HFFc6 (cell line): ENCODE data around the gene MYPN. TPM values are rescaled to one million over a fixed set of nuclear protein-coding genes. Genes with fewer than 3 reads are reported as not detected.
A peak's percentile ranks its signal among the peaks of the same experiment; 100 is the strongest.

Experiments
- DNase-seq: peaks from one replicate; pipeline ENCODE4 v3.0.0-alpha.2; 2018
- H3K27ac Mint-ChIP-seq: 2 replicates; pipeline ENCODE4 v1.8.0; 2020; ENCODE audit warnings: mild to moderate bottlenecking, mixed read lengths
- H3K27me3 Mint-ChIP-seq: 2 replicates; pipeline ENCODE4 v1.8.0; 2021; ENCODE audit warnings: mild to moderate bottlenecking, moderate library complexity, mixed read lengths; ENCODE audit not compliant: insufficient read depth
- H3K36me3 Mint-ChIP-seq: 2 replicates; pipeline ENCODE4 v1.8.0; 2021; ENCODE audit warnings: low read depth, mixed read lengths
- H3K4me1 Mint-ChIP-seq: 2 replicates; pipeline ENCODE4 v1.8.0; 2020; ENCODE audit warnings: low read depth, mixed read lengths
- H3K4me3 Mint-ChIP-seq: 2 replicates; pipeline ENCODE4 v1.8.0; 2020; ENCODE audit warnings: mild to moderate bottlenecking, moderate library complexity, mixed read lengths
- H3K9me3 Mint-ChIP-seq: 2 replicates; pipeline ENCODE4 v1.8.0; 2020; ENCODE audit warnings: mild to moderate bottlenecking, mixed read lengths
- CTCF ChIP-seq: fragments of 200-600 bp; sonication (generic); IDR thresholded peaks from 2 replicates; pipeline ENCODE4 v1.5.0; 2021; ENCODE audit warnings: antibody characterized with exemption, mild to moderate bottlenecking
- total RNA-seq, 6 experiments: library from RNA; stranded (reverse); fragmentation: NEBNext Ultra II Directional; extraction: Animal tissue kit (Norgen Biotek cat#: 25700); gene quantifications; 2 replicates in 1 of 6; 3 replicates in 5 of 6; pipeline ENCODE4 v1.2.3, GENCODE V29; 2021

Gene MYPN
- total RNA-seq, 6 experiments from 2014 or later: 70.3 to 89.1 (median 80.1) TPM

GRCh38 chr10:68121020-68121743, 11.9 kb downstream of the MYPN start:
- H3K27me3 Mint-ChIP-seq: no peaks in the 10 kb centered on the region; the same call in none of the 2 replicates
- H3K9me3 Mint-ChIP-seq: no peaks in the 10 kb centered on the region
- no peak overlapping the region for H3K27ac Mint-ChIP-seq
- H3K36me3 Mint-ChIP-seq: peaks cover 55% of the 10 kb centered on the region
- peaks cover 34% of the 10 kb centered on the region for H3K4me1 Mint-ChIP-seq
- H3K4me3 Mint-ChIP-seq: no peak overlapping the region
- no peak for DNase-seq
- TF ChIP-seq CTCF: no peak

- no peak for DNase-seq
- H3K27me3 Mint-ChIP-seq: no peaks in the 10 kb centered on the region; the same call in none of the 2 replicates
- H3K4me1 Mint-ChIP-seq: peaks cover 39% of the 10 kb centered on the region
- no peak overlapping the region for H3K4me3 Mint-ChIP-seq
- no peak for TF ChIP-seq CTCF
- peaks cover 62% of the 10 kb centered on the region for H3K36me3 Mint-ChIP-seq
- H3K27ac Mint-ChIP-seq: no peak overlapping the region
- H3K9me3 Mint-ChIP-seq: no peaks in the 10 kb centered on the region
Measured at GRCh38 chr10:68121852-68122251, 12.6 kb downstream of the MYPN start.

GRCh38 chr10:68124718-68125117, 15.4 kb downstream of the MYPN start:
- Mint-ChIP-seq H3K27me3 (no peaks in the 10 kb centered on the region; the same call in none of the 2 replicates), H3K9me3 (no peaks in the 10 kb centered on the region), H3K27ac (peak overlapping the region; percentile 45; the same call in 1 of the 2 replicates), H3K4me1 (peaks cover 53% of the 10 kb centered on the region), H3K36me3 (peaks cover 70% of the 10 kb centered on the region), H3K4me3 (no peak overlapping the region)
- DNase-seq: no peak
- no peak for TF ChIP-seq CTCF

GRCh38 chr10:68125772-68126171, 16.5 kb downstream of the MYPN start:
- DNase-seq: no peak
- Mint-ChIP-seq H3K9me3 (no peaks in the 10 kb centered on the region), H3K36me3 (peaks cover 69% of the 10 kb centered on the region), H3K4me3 (no peak overlapping the region), H3K4me1 (peaks cover 49% of the 10 kb centered on the region), H3K27ac (peak overlapping the region; percentile 1), H3K27me3 (no peaks in the 10 kb centered on the region; the same call in none of the 2 replicates)
- TF ChIP-seq CTCF: no peak

GRCh38 chr10:68128015-68128414, 18.7 kb downstream of the MYPN start:
- TF ChIP-seq CTCF: no peak
- Mint-ChIP-seq H3K9me3 (no peaks in the 10 kb centered on the region), H3K27ac (peak overlapping the region; percentile 45; the same call in 1 of the 2 replicates), H3K4me1 (peaks cover 64% of the 10 kb centered on the region), H3K27me3 (no peaks in the 10 kb centered on the region; the same call in 1 of the 2 replicates), H3K36me3 (peaks cover 67% of the 10 kb centered on the region), H3K4me3 (no peak overlapping the region)
- DNase-seq: no peak
